Panc1 (cell line): ENCODE results near the gene DCUN1D2.

Source experiments
- POLR2AphosphoS5 ChIP-seq: IDR thresholded peaks from 2 replicates; pipeline ENCODE4 v1.6.1; 2012; ENCODE audit warnings: mild to moderate bottlenecking, low read depth, low read length, moderate library complexity
- SIN3A ChIP-seq: IDR thresholded peaks from 2 replicates; pipeline ENCODE4 v1.6.1; 2012; ENCODE audit warnings: low read depth, mild to moderate bottlenecking, low read length, moderate library complexity, borderline replicate concordance; ENCODE audit not compliant: insufficient read depth
- TCF7L2 ChIP-seq: IDR thresholded peaks from 2 replicates; pipeline ENCODE4 v1.6.1; 2011; ENCODE audit warnings: mild to moderate bottlenecking, low read depth, low read length, inconsistent platforms
- TF ChIP-seq, protein P1 (sequence below): fragments of 450-650 bp; IDR thresholded peaks from 2 replicates; pipeline ENCODE4 v1.5.1; 2017; ENCODE audit warnings: mild to moderate bottlenecking
- TF ChIP-seq, protein P2 (sequence below), 2 experiments: IDR thresholded peaks; 2 replicates each; pipeline ENCODE4 v1.6.1; 2011 to 2012; ENCODE audit warnings: low read depth in 2 of 2, control low read depth in 1 of 2, low read length in 1 of 2, mild to moderate bottlenecking in 1 of 2, moderate library complexity in 1 of 2; ENCODE audit not compliant: insufficient read depth in 1 of 2

DNA sequence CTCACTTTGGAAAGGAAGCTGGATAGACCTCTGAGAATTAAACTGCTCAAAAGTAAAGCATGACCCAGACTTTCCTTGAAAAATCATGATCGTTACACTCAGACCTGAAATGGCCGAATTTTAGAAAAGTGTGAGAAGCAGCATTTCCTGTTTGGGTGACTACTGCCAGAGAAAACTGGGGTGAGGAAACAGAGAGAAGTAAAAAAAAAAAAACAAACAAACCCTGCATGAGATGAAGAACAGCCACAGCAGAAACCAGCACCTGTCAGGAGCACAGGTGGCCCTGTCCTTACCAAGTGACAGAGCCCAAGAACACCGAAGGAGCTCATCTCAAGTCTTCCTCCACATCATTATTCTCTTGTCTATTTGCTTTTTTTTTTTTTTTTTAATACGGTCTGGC is 25.2 kb downstream of the DCUN1D2 start:
- TF ChIP-seq, protein P1, sequence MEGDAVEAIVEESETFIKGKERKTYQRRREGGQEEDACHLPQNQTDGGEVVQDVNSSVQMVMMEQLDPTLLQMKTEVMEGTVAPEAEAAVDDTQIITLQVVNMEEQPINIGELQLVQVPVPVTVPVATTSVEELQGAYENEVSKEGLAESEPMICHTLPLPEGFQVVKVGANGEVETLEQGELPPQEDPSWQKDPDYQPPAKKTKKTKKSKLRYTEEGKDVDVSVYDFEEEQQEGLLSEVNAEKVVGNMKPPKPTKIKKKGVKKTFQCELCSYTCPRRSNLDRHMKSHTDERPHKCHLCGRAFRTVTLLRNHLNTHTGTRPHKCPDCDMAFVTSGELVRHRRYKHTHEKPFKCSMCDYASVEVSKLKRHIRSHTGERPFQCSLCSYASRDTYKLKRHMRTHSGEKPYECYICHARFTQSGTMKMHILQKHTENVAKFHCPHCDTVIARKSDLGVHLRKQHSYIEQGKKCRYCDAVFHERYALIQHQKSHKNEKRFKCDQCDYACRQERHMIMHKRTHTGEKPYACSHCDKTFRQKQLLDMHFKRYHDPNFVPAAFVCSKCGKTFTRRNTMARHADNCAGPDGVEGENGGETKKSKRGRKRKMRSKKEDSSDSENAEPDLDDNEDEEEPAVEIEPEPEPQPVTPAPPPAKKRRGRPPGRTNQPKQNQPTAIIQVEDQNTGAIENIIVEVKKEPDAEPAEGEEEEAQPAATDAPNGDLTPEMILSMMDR, result no peak
- TF ChIP-seq, protein P2, sequence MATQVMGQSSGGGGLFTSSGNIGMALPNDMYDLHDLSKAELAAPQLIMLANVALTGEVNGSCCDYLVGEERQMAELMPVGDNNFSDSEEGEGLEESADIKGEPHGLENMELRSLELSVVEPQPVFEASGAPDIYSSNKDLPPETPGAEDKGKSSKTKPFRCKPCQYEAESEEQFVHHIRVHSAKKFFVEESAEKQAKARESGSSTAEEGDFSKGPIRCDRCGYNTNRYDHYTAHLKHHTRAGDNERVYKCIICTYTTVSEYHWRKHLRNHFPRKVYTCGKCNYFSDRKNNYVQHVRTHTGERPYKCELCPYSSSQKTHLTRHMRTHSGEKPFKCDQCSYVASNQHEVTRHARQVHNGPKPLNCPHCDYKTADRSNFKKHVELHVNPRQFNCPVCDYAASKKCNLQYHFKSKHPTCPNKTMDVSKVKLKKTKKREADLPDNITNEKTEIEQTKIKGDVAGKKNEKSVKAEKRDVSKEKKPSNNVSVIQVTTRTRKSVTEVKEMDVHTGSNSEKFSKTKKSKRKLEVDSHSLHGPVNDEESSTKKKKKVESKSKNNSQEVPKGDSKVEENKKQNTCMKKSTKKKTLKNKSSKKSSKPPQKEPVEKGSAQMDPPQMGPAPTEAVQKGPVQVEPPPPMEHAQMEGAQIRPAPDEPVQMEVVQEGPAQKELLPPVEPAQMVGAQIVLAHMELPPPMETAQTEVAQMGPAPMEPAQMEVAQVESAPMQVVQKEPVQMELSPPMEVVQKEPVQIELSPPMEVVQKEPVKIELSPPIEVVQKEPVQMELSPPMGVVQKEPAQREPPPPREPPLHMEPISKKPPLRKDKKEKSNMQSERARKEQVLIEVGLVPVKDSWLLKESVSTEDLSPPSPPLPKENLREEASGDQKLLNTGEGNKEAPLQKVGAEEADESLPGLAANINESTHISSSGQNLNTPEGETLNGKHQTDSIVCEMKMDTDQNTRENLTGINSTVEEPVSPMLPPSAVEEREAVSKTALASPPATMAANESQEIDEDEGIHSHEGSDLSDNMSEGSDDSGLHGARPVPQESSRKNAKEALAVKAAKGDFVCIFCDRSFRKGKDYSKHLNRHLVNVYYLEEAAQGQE (IDR thresholded peaks at IDR 0.05; ENCODE audit: insufficient read depth in 1 of 2, low read depth in 2 of 2, low read length in 1 of 2), result no peak
- TF ChIP-seq POLR2AphosphoS5 (no peak), SIN3A (no peak), TCF7L2 (no peak)
